K562 treated with DMSO at 1 percent for 48 hours (cell line): ENCODE measurements around the gene OGDH. TPM values are rescaled to one million over a fixed set of nuclear protein-coding genes. Genes with fewer than 3 reads are reported as not detected.

Source experiments
- total RNA-seq: library from RNA; unstranded; fragments of 300-600 nt; gene quantifications from 2 replicates; pipeline ENCODE4 v1.2.3, GENCODE V29; 2022; ENCODE audit warnings: low replicate concordance; ENCODE audit errors: extremely low read depth

OGDH gene
- not detected in 2 replicates for total RNA-seq

DNA sequence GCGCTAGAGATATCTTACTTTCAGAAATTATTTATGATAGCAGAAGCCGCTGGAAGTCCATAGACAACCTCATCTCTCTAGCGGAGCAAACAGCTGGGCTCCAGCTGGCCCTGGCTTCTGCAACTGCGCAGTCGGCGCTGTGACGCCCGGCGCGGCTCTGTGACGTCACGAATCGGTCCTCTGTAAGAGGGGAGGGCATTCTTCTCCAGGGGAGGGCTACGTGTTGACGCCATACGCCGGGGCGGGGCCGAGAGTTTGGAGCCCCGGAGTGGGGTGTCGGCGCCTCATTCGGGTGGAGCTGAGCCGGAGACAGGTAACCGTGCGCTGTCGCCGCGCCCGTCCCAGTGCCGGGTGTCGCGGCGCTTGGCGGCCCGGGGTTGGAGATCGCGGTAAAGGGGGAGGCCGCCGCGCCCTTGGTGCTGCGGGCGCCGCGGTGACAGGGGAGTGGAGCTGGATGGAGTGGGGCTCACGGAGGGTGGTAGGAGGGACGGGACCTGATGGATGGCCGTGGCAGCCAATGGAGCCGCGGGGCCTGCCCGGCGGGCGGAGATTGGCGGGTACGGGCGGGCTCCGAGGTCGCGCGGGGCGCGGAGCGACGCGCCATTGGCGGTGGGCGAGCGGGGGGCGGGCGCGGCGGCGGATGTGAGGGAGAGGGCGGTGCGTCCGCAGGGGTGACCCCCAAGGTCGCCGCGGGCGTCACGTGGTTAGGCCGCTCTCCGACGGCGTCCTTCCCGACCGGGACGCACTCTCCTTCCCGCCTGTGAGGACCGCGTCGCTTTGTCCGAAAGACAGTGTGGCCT is at the start of gene OGDH:
Gene OGDH (plus strand): TSS at position 287 of the 800 bp plus-strand sequence. CDS start 17,717 bp downstream, outside the sequence.

DNA sequence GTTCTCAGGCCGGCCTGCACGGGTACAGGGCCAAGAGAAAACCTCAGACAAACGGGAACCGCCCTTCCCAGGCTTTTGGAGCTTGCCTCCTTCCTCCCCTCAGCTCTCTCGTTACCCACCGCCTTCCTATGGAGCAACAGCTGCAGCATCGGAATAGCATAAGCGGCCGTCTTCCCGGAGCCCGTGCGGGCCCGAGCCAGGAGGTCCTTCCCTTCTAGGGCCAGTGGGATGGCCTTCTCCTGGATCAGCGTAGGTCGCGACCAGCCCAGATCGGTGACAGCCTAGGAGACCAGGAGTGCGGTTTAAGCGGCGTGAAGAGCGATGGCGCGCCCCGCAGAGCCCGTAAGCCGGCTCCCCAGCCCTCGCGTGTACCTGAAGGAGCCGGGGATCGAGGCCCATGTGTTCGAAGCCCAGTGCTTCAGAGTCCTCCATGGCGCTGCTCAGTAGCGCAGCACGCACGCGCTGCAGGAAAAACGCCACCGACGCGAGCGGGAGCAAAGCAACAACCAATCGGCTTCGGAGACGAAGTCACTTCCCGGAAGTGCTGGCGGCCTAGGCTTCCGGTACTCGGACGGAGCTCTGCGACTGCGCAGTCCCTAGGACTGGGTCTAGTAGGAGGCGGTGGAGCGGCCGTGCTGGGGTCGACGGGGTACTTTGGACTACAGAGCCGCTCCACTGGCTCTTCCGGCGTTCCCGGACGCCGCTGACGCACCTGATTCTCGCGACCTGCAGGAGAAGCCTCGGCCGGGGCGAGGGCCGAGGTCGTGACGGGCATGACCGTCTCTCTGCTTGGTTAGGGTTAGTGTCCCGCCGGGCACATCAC is 32.8 kb upstream of the OGDH start, which contains the start of gene DDX56:
Gene DDX56 (minus strand): TSS at position 445 of the 823 bp plus-strand sequence. CDS start 13 bp downstream, at position 432.

DNA sequence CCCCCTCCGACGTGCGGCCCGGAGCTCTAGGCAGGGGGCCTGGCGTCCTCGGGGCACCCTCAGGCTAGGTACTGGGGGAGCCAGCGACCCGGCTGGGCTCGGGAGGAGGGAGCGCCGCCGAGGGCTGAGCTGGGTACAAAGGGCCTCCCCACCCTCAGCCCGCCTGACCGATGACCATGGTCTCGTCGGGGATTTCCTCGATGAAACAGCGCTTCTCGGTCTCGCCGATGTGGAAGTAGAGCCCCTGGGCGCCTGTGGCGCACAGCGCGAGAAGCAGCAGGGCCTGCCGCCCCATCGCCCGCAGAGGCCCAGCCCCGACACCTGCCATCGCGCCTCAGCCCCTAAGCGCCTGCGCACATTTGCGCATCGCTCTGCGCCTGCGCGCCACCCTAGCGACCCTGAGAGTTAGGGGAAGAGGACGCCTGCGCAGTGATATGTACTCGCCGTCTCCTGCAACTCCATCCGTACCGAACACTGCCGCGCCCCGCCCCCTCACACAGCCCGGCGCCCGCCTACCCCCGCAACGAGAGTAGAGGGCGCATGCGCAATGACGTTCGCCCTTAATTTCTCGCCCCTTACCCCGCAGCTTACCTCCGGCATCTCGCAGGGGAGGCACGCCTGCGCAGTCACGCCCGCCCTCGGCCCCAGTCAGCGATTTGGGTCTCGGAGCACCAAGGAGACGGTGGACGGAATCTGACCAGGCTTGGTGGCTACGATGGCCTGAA is 24.4 kb upstream of the OGDH start, which contains the start of gene TMED4:
Gene TMED4 (minus strand): TSS at position 353 of the 725 bp plus-strand sequence. CDS start 25 bp downstream, at position 328.

DNA sequence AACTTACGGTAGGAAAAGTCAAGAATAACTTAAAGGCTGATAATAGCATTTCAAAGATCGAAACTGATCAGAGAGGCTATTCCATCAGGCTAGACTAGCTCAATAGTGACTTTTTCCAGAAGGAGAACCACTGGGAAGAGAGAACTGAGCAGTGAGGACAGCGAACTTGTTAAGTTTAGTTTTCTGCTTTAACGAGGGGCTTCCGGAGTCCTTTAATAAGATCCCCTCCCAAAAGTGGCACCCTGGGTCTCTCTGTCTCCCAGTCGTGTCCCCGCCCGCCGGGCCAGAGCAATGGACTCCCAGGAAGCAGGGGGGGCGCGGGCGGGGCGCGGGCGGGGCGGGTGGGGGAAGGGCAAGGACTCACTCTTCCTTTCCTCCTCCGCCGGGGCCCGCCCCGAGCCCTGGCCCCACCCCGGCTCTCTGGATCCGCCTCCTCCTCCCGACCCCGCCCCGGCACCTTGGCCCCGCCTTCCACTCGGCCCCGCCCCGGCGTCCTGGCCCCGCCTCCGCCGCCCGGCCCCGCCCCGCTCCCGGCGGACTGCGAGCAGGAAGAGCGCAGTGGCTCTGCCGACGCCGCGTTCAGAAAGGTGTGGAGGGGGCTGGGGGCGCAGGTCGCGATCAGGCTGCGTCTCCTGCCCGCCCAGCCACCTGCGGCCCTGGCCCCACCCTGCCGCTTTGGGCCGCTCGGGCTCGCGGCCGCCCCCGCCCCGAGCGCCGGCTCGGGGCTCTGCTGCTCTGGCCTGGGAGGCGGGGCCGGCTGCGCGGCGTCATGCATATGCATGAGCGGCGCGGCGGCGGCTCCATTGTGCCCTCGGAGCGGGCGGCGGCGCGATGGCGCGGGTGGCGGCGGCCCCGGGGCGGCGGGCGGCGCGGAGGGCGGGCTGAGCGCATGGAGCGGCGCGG is 141.9 kb downstream of the OGDH start, which contains the start of gene ZMIZ2:
Gene ZMIZ2 (plus strand): TSS at position 803 of the 903 bp plus-strand sequence. CDS start 7,403 bp downstream, outside the sequence.

Other genes starting within 250 kb of the OGDH start
- gene NUDCD3, start 116.0 kb upstream of the OGDH start, total RNA-seq: not detected in 2 replicates
- gene NPC1L1, start 65.3 kb upstream of the OGDH start, total RNA-seq: not detected in 2 replicates
- gene DDX56, start 32.7 kb upstream of the OGDH start, total RNA-seq: not detected in 2 replicates
- 179 TPM in 1 of 2 replicates, not detected in the other for gene TMED4, start 24.4 kb upstream of the OGDH start, total RNA-seq
- not detected in 2 replicates for gene ZMIZ2, start 142.2 kb downstream of the OGDH start, total RNA-seq
- 1,475 and 1,935 TPM in 2 replicates for gene PPIA, start 190.1 kb downstream of the OGDH start, total RNA-seq
- not detected in 2 replicates for gene H2AZ2, start 241.5 kb downstream of the OGDH start, total RNA-seq